SK-N-MC (cell line): Measurements from ENCODE around the gene INSM1.

Experiments
- EZH2 ChIP-seq: fragments of 200-600 bp; sonication (generic); IDR thresholded peaks from one replicate; pipeline ENCODE4 v1.6.1; 2017; ENCODE audit warnings: antibody characterized with exemption
- POLR2AphosphoS5 ChIP-seq: IDR thresholded peaks from 2 replicates; pipeline ENCODE4 v1.6.1; 2012; ENCODE audit warnings: mild to moderate bottlenecking, low read depth, low read length, borderline replicate concordance

GRCh38 chr20:20321134-20321533 is 46.8 kb upstream of the INSM1 start:
- TF ChIP-seq POLR2AphosphoS5: no peak
- no peak for TF ChIP-seq EZH2
